Aorta (tissue), 5 donors: ENCODE data around the gene CELF4. TPM values are rescaled to one million over a fixed set of nuclear protein-coding genes. Genes with fewer than 3 reads are reported as not detected.

ENCODE experiments used
- ATAC-seq: fragments of 200-7000 bp; cut with Tn5 transposase; one replicate; pipeline ENCODE4 v1.9.1; 2022; ENCODE audit warnings: moderate library complexity; ENCODE audit not compliant: low FRiP score
- DNase-seq, 2 donors: peaks; one replicate each; pipeline ENCODE4 v3.0.0-alpha.2; 2020
- H3K27ac ChIP-seq, 2 donors: one replicate each; pipeline ENCODE4 v1.5.1; 2013; ENCODE audit warnings: low read length in 2 of 2, mild to moderate bottlenecking in 2 of 2, moderate library complexity in 2 of 2, control low read depth in 1 of 2, inconsistent platforms in 1 of 2, low read depth in 1 of 2
- H3K27me3 ChIP-seq, 2 donors: one replicate each; pipeline ENCODE4 v1.6.1; 2013; ENCODE audit warnings: control low read depth in 1 of 2, low read length in 1 of 2, mild to moderate bottlenecking in 1 of 2, moderate library complexity in 1 of 2; ENCODE audit not compliant: insufficient read depth in 2 of 2, control insufficient read depth in 1 of 2
- H3K36me3 ChIP-seq, 2 donors: one replicate each; pipeline ENCODE4 v1.6.1; 2013; ENCODE audit warnings: control low read depth in 1 of 2, low read length in 1 of 2, mild to moderate bottlenecking in 1 of 2; ENCODE audit not compliant: insufficient read depth in 2 of 2, control insufficient read depth in 1 of 2
- H3K4me1 ChIP-seq, 2 donors: one replicate each; pipeline ENCODE4 v1.6.1; 2013; ENCODE audit warnings: low read length in 2 of 2, control low read depth in 1 of 2, mild to moderate bottlenecking in 1 of 2, moderate library complexity in 1 of 2; ENCODE audit not compliant: insufficient read depth in 2 of 2, control insufficient read depth in 1 of 2
- H3K4me3 ChIP-seq, 2 donors: one replicate each; pipeline ENCODE4 v1.5.1; 2013; ENCODE audit warnings: low read length in 2 of 2, control low read depth in 1 of 2, mild to moderate bottlenecking in 1 of 2
- H3K9me3 ChIP-seq: one replicate; pipeline ENCODE4 v1.6.1; 2013; ENCODE audit warnings: mild to moderate bottlenecking, low read length; ENCODE audit not compliant: control insufficient read depth
- whole genome bisulfite sequencing, 2 donors: extraction: QIAGEN DNeasy Blood & Tissue Kit; methylation state at CpG; one replicate each; pipeline ENCODE4 v1.1.7; 2013; 5-methylcytosine and 5-hydroxymethylcytosine counted together
- intact Hi-C, 2 donors: fragments of 100-400 bp; cut with DNase I; formaldehyde crosslinking; loops; one replicate each; pipeline versions ENCODE4 v1.14.2 to v1.15.0; 2022
- polyA plus RNA-seq, 2 donors: library from polyadenylated mRNA; stranded (reverse); fragments of 200-250 nt; gene quantifications; one replicate each; pipeline ENCODE4 v1.2.3, GENCODE V29; 2013
- total RNA-seq, 2 donors: library from RNA; stranded (reverse); fragmentation: NEBNext Ultra II Directional; extraction: Animal tissue kit (Norgen Biotek cat#: 25700); gene quantifications; one replicate each; pipeline ENCODE4 v1.2.1, GENCODE V29; 2021
- donor health status: healthy with polysubstance abuse.
- donor health status: Bipolar disorder and iron deficiency.
- donor health status: DM: no; HTN: no; CAD: no.
- donor health status: DM: no; HTN: no; CAD: no.
- donor health status: DM: yes; HTN: yes; CAD: no.

CELF4 gene
- total and polyA plus RNA-seq, 4 donors = 0.51 TPM; not detected in 3

- intact Hi-C loops = no loop called here
- Histone ChIP-seq H3K36me3 (no peaks in the 10 kb centered on the region), H3K4me1 (no peaks in the 10 kb centered on the region), H3K4me3 (no peak overlapping the region), H3K27ac (no peak overlapping the region), H3K27me3 (no peaks in the 10 kb centered on the region), H3K9me3 (no peaks in the 10 kb centered on the region)
- DNase-seq = no peak
- peak; percentile 30 for ATAC-seq
- WGBS, 2 donors = 60 to 72% methylated on average over 6 of the region's 6 CpGs
Observed at GRCh38 chr18:37242091-37242490, 323.5 kb downstream of the CELF4 start.

GRCh38 chr18:37238282-37239108, 327.1 kb downstream of the CELF4 start:
- H3K4me3 ChIP-seq = no peak overlapping the region
- intact Hi-C loops = no loop called here
- no peak for DNase-seq
- no peaks in the 10 kb centered on the region for H3K27me3 ChIP-seq
- 85 to 92% methylated on average over 6 of the region's 6 CpGs for WGBS, 2 donors
- no peak for ATAC-seq
- H3K27ac ChIP-seq = no peak overlapping the region
- H3K4me1 ChIP-seq = no peaks in the 10 kb centered on the region
- H3K36me3 ChIP-seq = no peaks in the 10 kb centered on the region
- H3K9me3 ChIP-seq = no peaks in the 10 kb centered on the region

- ATAC-seq (peak; percentile 21), DNase-seq (no peak)
- no peaks in the 10 kb centered on the region for H3K36me3 ChIP-seq
- 68 to 85% methylated on average over 2 of the region's 2 CpGs for WGBS, 2 donors
- H3K4me1 ChIP-seq = no peaks in the 10 kb centered on the region
- intact Hi-C loops = no loop called here
- H3K27me3 ChIP-seq = no peaks in the 10 kb centered on the region
- no peak overlapping the region for H3K27ac ChIP-seq
- H3K9me3 ChIP-seq = no peaks in the 10 kb centered on the region
- H3K4me3 ChIP-seq = no peak overlapping the region
Observed at GRCh38 chr18:37235583-37235982, 330.0 kb downstream of the CELF4 start.

GRCh38 chr18:37231251-37231650, 334.3 kb downstream of the CELF4 start:
- no peaks in the 10 kb centered on the region for H3K36me3 ChIP-seq
- no peak overlapping the region for H3K4me3 ChIP-seq
- ATAC-seq (no peak), DNase-seq (no peak)
- H3K4me1 ChIP-seq = no peaks in the 10 kb centered on the region
- H3K9me3 ChIP-seq = no peaks in the 10 kb centered on the region
- intact Hi-C loops = no loop called here
- WGBS, 2 donors = 9 to 13% methylated on average over 3 of the region's 3 CpGs
- H3K27me3 ChIP-seq = no peaks in the 10 kb centered on the region
- H3K27ac ChIP-seq = no peak overlapping the region

GRCh38 chr18:37230768-37231167, 334.8 kb downstream of the CELF4 start:
- ATAC-seq (no peak), DNase-seq (no peak)
- intact Hi-C loops = no loop called here
- no peaks in the 10 kb centered on the region for H3K9me3 ChIP-seq
- H3K27me3 ChIP-seq = no peaks in the 10 kb centered on the region
- H3K36me3 ChIP-seq = no peaks in the 10 kb centered on the region
- no peaks in the 10 kb centered on the region for H3K4me1 ChIP-seq
- H3K27ac ChIP-seq = no peak overlapping the region
- 64 to 73% methylated on average over 3 of the region's 3 CpGs for WGBS, 2 donors
- H3K4me3 ChIP-seq = no peak overlapping the region

- H3K4me1 ChIP-seq = no peaks in the 10 kb centered on the region
- ATAC-seq = no peak
Observed at GRCh38 chr18:37225279-37225678, 340.3 kb downstream of the CELF4 start.

GRCh38 chr18:37222999-37223378, 342.6 kb downstream of the CELF4 start:
- ATAC-seq (no peak), DNase-seq (no peak)
- Histone ChIP-seq H3K36me3 (peaks cover 0 to 2% of the 10 kb centered on the region in 2 donors), H3K4me1 (no peaks in the 10 kb centered on the region), H3K27me3 (no peaks in the 10 kb centered on the region), H3K4me3 (no peak overlapping the region), H3K27ac (no peak overlapping the region), H3K9me3 (no peaks in the 10 kb centered on the region)
- intact Hi-C loops = no loop called here
- WGBS, 2 donors = 55% methylated on average over 5 of the region's 5 CpGs

More at GRCh38 chr18:37225279-37225678, 340.3 kb downstream of the CELF4 start:
- DNase-seq = no peak
- WGBS, 2 donors = 82 to 93% methylated on average over 4 of the region's 4 CpGs
- Histone ChIP-seq H3K27ac (no peak overlapping the region), H3K27me3 (no peaks in the 10 kb centered on the region), H3K9me3 (no peaks in the 10 kb centered on the region), H3K36me3 (peaks cover 0 to 2% of the 10 kb centered on the region in 2 donors), H3K4me3 (no peak overlapping the region)
- intact Hi-C loops = no loop called here

GRCh38 chr18:37222354-37222998, 343.1 kb downstream of the CELF4 start:
- WGBS, 2 donors = 65 to 66% methylated on average over 4 of the region's 4 CpGs

GRCh38 chr18:37219257-37219656, 346.3 kb downstream of the CELF4 start:
- no peaks in the 10 kb centered on the region for H3K4me1 ChIP-seq
- H3K27me3 ChIP-seq = no peaks in the 10 kb centered on the region
- H3K36me3 ChIP-seq = no peaks in the 10 kb centered on the region
- H3K27ac ChIP-seq = no peak overlapping the region
- H3K9me3 ChIP-seq = no peaks in the 10 kb centered on the region
- WGBS, 2 donors = 77 to 78% methylated on average over 7 of the region's 7 CpGs
- no peak overlapping the region for H3K4me3 ChIP-seq
- DNase-seq (no peak), ATAC-seq (no peak)
- intact Hi-C loops = no loop called here

More at GRCh38 chr18:37222354-37222998, 343.1 kb downstream of the CELF4 start:
- peak; percentile 54 to 84 for DNase-seq
- no peaks in the 10 kb centered on the region for H3K27me3 ChIP-seq
- no peak overlapping the region for H3K27ac ChIP-seq
- peaks cover 0 to 2% of the 10 kb centered on the region in 2 donors for H3K36me3 ChIP-seq
- intact Hi-C loops = no loop called here
- H3K4me1 ChIP-seq = no peaks in the 10 kb centered on the region
- H3K9me3 ChIP-seq = no peaks in the 10 kb centered on the region
- no peak overlapping the region for H3K4me3 ChIP-seq
- ATAC-seq = no peak
